Body of pancreas (tissue), 4 donors: ENCODE measurements around the gene SCO2. TPM values are rescaled to one million over a fixed set of nuclear protein-coding genes. Genes with fewer than 3 reads are reported as not detected.

Experiments
- ATAC-seq: fragments of 150-250 bp; one replicate; pipeline ENCODE4 v1.9.1; 2016
- DNase-seq, 4 donors: peaks; one replicate each; pipeline ENCODE4 v3.0.0-alpha.2; 2019
- H3K27ac ChIP-seq, 4 donors: fragments of 200-600 bp; sonication (generic); 1 replicate in 3 of 4; 2 replicates in 1 of 4; pipeline versions ENCODE4 v1.5.1 to v1.6.1; 2016 to 2019; ENCODE audit warnings: mild to moderate bottlenecking in 1 of 4, mixed read lengths in 1 of 4, moderate library complexity in 1 of 4
- H3K27me3 ChIP-seq, 2 donors: fragments of 200-600 bp; sonication (generic); one replicate each; pipeline ENCODE4 v1.6.0; 2016; ENCODE audit warnings: mild to moderate bottlenecking in 1 of 2
- H3K36me3 ChIP-seq, 2 donors: fragments of 200-600 bp; sonication (generic); replicated peaks in 1 of 2; 2 replicates each; pipeline ENCODE4 v1.5.1; 2016; ENCODE audit warnings: low read depth in 2 of 2; ENCODE audit not compliant: insufficient read depth in 1 of 2
- H3K4me1 ChIP-seq: fragments of 200-600 bp; sonication (generic); one replicate; pipeline ENCODE4 v1.6.0; 2016
- H3K4me3 ChIP-seq, 2 donors: fragments of 200-600 bp; sonication (generic); 1 replicate in 1 of 2; 2 replicates in 1 of 2; pipeline ENCODE4 v1.5.1; 2016 to 2019
- H3K9me3 ChIP-seq, 3 donors: fragments of 200-600 bp; sonication (generic); 1 replicate in 2 of 3; 2 replicates in 1 of 3; pipeline ENCODE4 v1.5.1; 2016
- CTCF ChIP-seq, 7 experiments: fragments of 450-650 bp in 4 of 7; fragments of 200-600 bp in 3 of 7; sonication (generic) in 3 of 7; IDR thresholded peaks; one replicate each; pipeline ENCODE4 v1.5.1; 2016 to 2019; ENCODE audit warnings: antibody characterized with exemption in 7 of 7
- POLR2A ChIP-seq, 3 donors: fragments of 450-650 bp; IDR thresholded peaks; one replicate each; pipeline ENCODE4 v1.6.1; 2016; ENCODE audit warnings: antibody characterized with exemption in 3 of 3, mild to moderate bottlenecking in 2 of 3
- WGBS, 2 donors: methylation state at CpG; one replicate each; pipeline ENCODE4 v1.1.5; 2017; 5-methylcytosine and 5-hydroxymethylcytosine counted together
- intact Hi-C: fragments of 100-400 bp; cut with DNase I; formaldehyde crosslinking; loops from one replicate; pipeline ENCODE4 v1.15.1; 2023
- total RNA-seq, 2 donors: library from RNA; depleted of rRNA; stranded (reverse); fragments of >200 nt; gene quantifications; one replicate each; pipeline ENCODE4 v1.1.0, GENCODE V29; 2016

Gene SCO2
- total RNA-seq, 2 donors from 2014 or later, result 1.6 TPM; not detected in 1

GRCh38 chr22:50482107-50483074, 43.0 kb downstream of the SCO2 start:
- no peaks in the 10 kb centered on the region for H3K27me3 ChIP-seq
- H3K36me3 ChIP-seq, result no peaks in the 10 kb centered on the region
- no peak for TF ChIP-seq CTCF (IDR thresholded peaks at IDR 0.05)
- no peak for TF ChIP-seq POLR2A (IDR thresholded peaks at IDR 0.05)
- H3K4me1 ChIP-seq, result peaks cover 56% of the 10 kb centered on the region
- 44 to 45% methylated on average over 7 to 24 of the region's 35 CpGs for WGBS, 2 donors
- intact Hi-C loops, result no loop called here
- ATAC-seq, result no peak
- peak overlapping the region; percentile 22 to 39 for H3K4me3 ChIP-seq
- H3K27ac ChIP-seq, result peak overlapping the region; percentile 80 to 91 (median 83)
- no peaks in the 10 kb centered on the region for H3K9me3 ChIP-seq
- peak in 2 of 4 donors; percentile 60 to 65 for DNase-seq

- H3K4me1 ChIP-seq, result peaks cover 56% of the 10 kb centered on the region
- intact Hi-C loops, result no loop called here
- ATAC-seq, result peak; percentile 22
- H3K27ac ChIP-seq, result peak within 1 kb of the TSS; percentile 80 to 91 (median 83)
- no peaks in the 10 kb centered on the region for H3K9me3 ChIP-seq
- H3K4me3 ChIP-seq, result peak within 1 kb of the TSS; percentile 22 to 39
- WGBS, 2 donors, result 3 to 8% methylated on average over 4 to 21 of the region's 70 CpGs
- H3K27me3 ChIP-seq, result no peaks in the 10 kb centered on the region
- no peaks in the 10 kb centered on the region for H3K36me3 ChIP-seq
- DNase-seq, result peak in 3 of 4 donors; percentile 59 to 77 (median 73)
- TF ChIP-seq POLR2A (IDR thresholded peaks at IDR 0.05) (peak in 2 of 3 donors; percentile 4 to 33), CTCF (IDR thresholded peaks at IDR 0.05) (no peak)
Measured at GRCh38 chr22:50481440-50482106, 43.8 kb downstream of the SCO2 start, which contains the start of gene ADM2. ADM2 (plus strand) TSS chr22:50481543; CDS start chr22:50481848, 305 bp downstream.

GRCh38 chr22:50481045-50481439, 44.4 kb downstream of the SCO2 start:
- ATAC-seq, result no peak
- Histone ChIP-seq H3K27ac (peak overlapping the region; percentile 80 to 91 (median 83)), H3K36me3 (no peaks in the 10 kb centered on the region), H3K9me3 (no peaks in the 10 kb centered on the region), H3K4me1 (peaks cover 51% of the 10 kb centered on the region), H3K27me3 (no peaks in the 10 kb centered on the region), H3K4me3 (peak overlapping the region; percentile 22 to 39)
- DNase-seq, result no peak
- intact Hi-C loops, result no loop called here
- 12% methylated on average over 17 to 34 of the region's 45 CpGs for WGBS, 2 donors
- no peak for TF ChIP-seq CTCF (IDR thresholded peaks at IDR 0.05)
- no peak for TF ChIP-seq POLR2A (IDR thresholded peaks at IDR 0.05)

- Histone ChIP-seq H3K4me3 (no peak overlapping the region), H3K36me3 (no peaks in the 10 kb centered on the region), H3K27me3 (no peaks in the 10 kb centered on the region), H3K9me3 (no peaks in the 10 kb centered on the region), H3K4me1 (peaks cover 43% of the 10 kb centered on the region), H3K27ac (no peak overlapping the region)
- WGBS, 2 donors, result 65 to 75% methylated on average over 11 of the region's 11 CpGs
- intact Hi-C loops, result no loop called here
- ATAC-seq (no peak), DNase-seq (no peak)
- no peak for TF ChIP-seq POLR2A (IDR thresholded peaks at IDR 0.05)
- TF ChIP-seq CTCF (IDR thresholded peaks at IDR 0.05), result no peak
Measured at GRCh38 chr22:50479721-50480120, 45.7 kb downstream of the SCO2 start.
